Thyroid gland (tissue), 4 donors: ENCODE data around the gene NPC2.
"Not testable (repeated sequence)": the region's sequence is repeated elsewhere in the genome, so short reads cannot be mapped to it uniquely, and the experiment has no call there.

ENCODE experiments used
- CTCF ChIP-seq, 6 experiments: fragments of 200-600 bp in 3 of 6; fragments of 450-650 bp in 3 of 6; sonication (generic) in 3 of 6; IDR thresholded peaks; one replicate each; pipeline ENCODE4 v1.5.1; 2016 to 2019; ENCODE audit warnings: antibody characterized with exemption in 6 of 6, mild to moderate bottlenecking in 2 of 6, inconsistent platforms in 1 of 6, moderate library complexity in 1 of 6
- POLR2A ChIP-seq, 2 donors: fragments of 450-650 bp; IDR thresholded peaks; one replicate each; pipeline ENCODE4 v1.6.1; 2017; ENCODE audit warnings: antibody characterized with exemption in 2 of 2, mild to moderate bottlenecking in 2 of 2, moderate library complexity in 1 of 2

GRCh38 chr14:74536336-74536735, 43.2 kb upstream of the NPC2 start:
- not testable (repeated sequence) for TF ChIP-seq CTCF, POLR2A (IDR thresholded peaks at IDR 0.05)
